WTC11 (cell line): ENCODE data around the gene PCDHGA1. TPM values are rescaled to one million over a fixed set of nuclear protein-coding genes. Genes with fewer than 3 reads are reported as not detected.
A peak's percentile ranks its signal among the peaks of the same experiment; 100 is the strongest.

Source experiments
- ATAC-seq: fragments of 200-7000 bp; cut with Tn5 transposase; 2 replicates; pipeline ENCODE4 v1.10.0; 2021; ENCODE audit warnings: mild to moderate bottlenecking, moderate library complexity
- CTCF ChIA-PET: fragments of 300-600 bp; sonication (Branson Sonifier 250); formaldehyde crosslinking; loops from one replicate; lab custom pipeline; 2021; ENCODE audit warnings: antibody characterized with exemption; lab: Charles Lee
- POLR2A ChIA-PET: fragments of 350-600 bp; sonication (Branson Sonifier 250); formaldehyde crosslinking; loops from one replicate; lab custom pipeline; 2021; ENCODE audit warnings: antibody characterized with exemption; lab: Charles Lee
- DNase-seq: peaks from one replicate; pipeline ENCODE4 v3.0.0; 2021; ENCODE audit warnings: low spot score
- H3K27ac Mint-ChIP-seq: 2 replicates; pipeline ENCODE4 v1.8.0; 2021; ENCODE audit warnings: mixed read lengths
- H3K27me3 Mint-ChIP-seq: 2 replicates; pipeline ENCODE4 v1.8.0; 2021; ENCODE audit warnings: low read depth, mild to moderate bottlenecking, moderate library complexity, mixed read lengths
- H3K36me3 Mint-ChIP-seq: 2 replicates; pipeline ENCODE4 v1.8.0; 2021; ENCODE audit warnings: mixed read lengths
- H3K4me1 Mint-ChIP-seq: 2 replicates; pipeline ENCODE4 v1.8.0; 2022; ENCODE audit warnings: mixed read lengths
- H3K4me3 Mint-ChIP-seq: 2 replicates; pipeline ENCODE4 v1.8.0; 2021; ENCODE audit warnings: mild to moderate bottlenecking, moderate library complexity, mixed read lengths
- H3K9me3 Mint-ChIP-seq: 2 replicates; pipeline ENCODE4 v1.8.0; 2021; ENCODE audit warnings: mixed read lengths
- AR ChIP-seq: fragments of 250-450 bp; sonication (Bioruptor Pico); IDR thresholded peaks from 2 replicates; pipeline ENCODE4 v1.9.0; 2021; ENCODE audit warnings: mild to moderate bottlenecking
- ARID4B ChIP-seq: sonication (generic); formaldehyde crosslinking; IDR thresholded peaks from 2 replicates; pipeline ENCODE4 v1.8.0; 2023; ENCODE audit warnings: missing genetic modification reagents, mild to moderate bottlenecking, borderline replicate concordance
- ATF3 ChIP-seq: sonication (generic); formaldehyde crosslinking; conservative IDR thresholded peaks from 2 replicates; pipeline ENCODE4 v1.8.1; 2022; ENCODE audit warnings: mild to moderate bottlenecking, missing genetic modification reagents
- E2F5 ChIP-seq: sonication (generic); formaldehyde crosslinking; IDR thresholded peaks from 2 replicates; pipeline ENCODE4 v1.8.1; 2022; ENCODE audit warnings: mild to moderate bottlenecking, moderate library complexity, missing genetic modification reagents
- ETV6 ChIP-seq: sonication (generic); formaldehyde crosslinking; IDR thresholded peaks from 2 replicates; pipeline ENCODE4 v1.8.1; 2022; ENCODE audit warnings: mild to moderate bottlenecking, missing genetic modification reagents
- FOXJ3 ChIP-seq: sonication (generic); formaldehyde crosslinking; IDR thresholded peaks from 2 replicates; pipeline ENCODE4 v1.9.0; 2021; ENCODE audit warnings: missing genetic modification reagents, mild to moderate bottlenecking, borderline replicate concordance
- JAZF1 ChIP-seq: fragments of 250-450 bp; sonication (Bioruptor Pico); IDR thresholded peaks from 2 replicates; pipeline ENCODE4 v1.9.0; 2021; ENCODE audit warnings: moderate library complexity, mild to moderate bottlenecking, inconsistent platforms
- JUN ChIP-seq: sonication (generic); formaldehyde crosslinking; IDR thresholded peaks from 2 replicates; pipeline ENCODE4 v1.8.0; 2023; ENCODE audit warnings: mild to moderate bottlenecking, missing genetic modification reagents
- NFE2L1 ChIP-seq: sonication (generic); formaldehyde crosslinking; IDR thresholded peaks from 2 replicates; pipeline ENCODE4 v1.8.1; 2023; ENCODE audit warnings: missing genetic modification reagents
- NR1H2 ChIP-seq: sonication (generic); formaldehyde crosslinking; IDR thresholded peaks from 2 replicates; pipeline ENCODE4 v1.9.0; 2021; ENCODE audit warnings: mild to moderate bottlenecking, moderate library complexity, missing genetic modification reagents
- PRRX2 ChIP-seq: fragments of 250-450 bp; sonication (Bioruptor Pico); IDR thresholded peaks from 2 replicates; pipeline ENCODE4 v1.8.0; 2021; ENCODE audit warnings: mild to moderate bottlenecking
- SOX15 ChIP-seq: fragments of 250-450 bp; sonication (Bioruptor Pico); IDR thresholded peaks from 2 replicates; pipeline ENCODE4 v1.9.0; 2021; ENCODE audit warnings: mild to moderate bottlenecking
- SP1 ChIP-seq: sonication (generic); formaldehyde crosslinking; conservative IDR thresholded peaks from 2 replicates; pipeline ENCODE4 v1.8.1; 2022; ENCODE audit warnings: missing genetic modification reagents
- TEAD4 ChIP-seq: sonication (generic); formaldehyde crosslinking; IDR thresholded peaks from 2 replicates; pipeline ENCODE4 v1.8.0; 2022; ENCODE audit warnings: mild to moderate bottlenecking, missing genetic modification reagents
- USF1 ChIP-seq: sonication (generic); formaldehyde crosslinking; IDR thresholded peaks from 2 replicates; pipeline ENCODE4 v1.8.0; 2022; ENCODE audit warnings: mild to moderate bottlenecking, missing genetic modification reagents
- ZMAT4 ChIP-seq: fragments of 250-450 bp; sonication (Bioruptor Pico); IDR thresholded peaks from 2 replicates; pipeline ENCODE4 v1.9.0; 2021; ENCODE audit warnings: mild to moderate bottlenecking
- total RNA-seq: library from RNA; stranded (reverse); gene quantifications from 3 replicates; pipeline ENCODE4 v1.2.3, GENCODE V29; 2021
- TF ChIP-seq, protein P1 (sequence below): fragments of 250-450 bp; sonication (Bioruptor Pico); IDR thresholded peaks from 2 replicates; pipeline ENCODE4 v1.8.0; 2021; ENCODE audit warnings: mild to moderate bottlenecking
- TF ChIP-seq, protein P2 (sequence below): fragments of 200-600 bp; IDR thresholded peaks from 2 replicates; pipeline ENCODE4 v1.8.0; 2022; ENCODE audit warnings: antibody characterized with exemption
- TF ChIP-seq, protein P3 (sequence below): sonication (generic); formaldehyde crosslinking; IDR thresholded peaks from 2 replicates; pipeline ENCODE4 v1.8.0; 2022; ENCODE audit warnings: mild to moderate bottlenecking, missing genetic modification reagents
- TF ChIP-seq, protein P4 (sequence below): sonication (generic); formaldehyde crosslinking; IDR thresholded peaks from 2 replicates; pipeline ENCODE4 v1.8.1; 2023; ENCODE audit warnings: mild to moderate bottlenecking, missing genetic modification reagents

Gene PCDHGA1
- total RNA-seq, 1 experiment from 2014 or later: 1.5 TPM

DNA sequence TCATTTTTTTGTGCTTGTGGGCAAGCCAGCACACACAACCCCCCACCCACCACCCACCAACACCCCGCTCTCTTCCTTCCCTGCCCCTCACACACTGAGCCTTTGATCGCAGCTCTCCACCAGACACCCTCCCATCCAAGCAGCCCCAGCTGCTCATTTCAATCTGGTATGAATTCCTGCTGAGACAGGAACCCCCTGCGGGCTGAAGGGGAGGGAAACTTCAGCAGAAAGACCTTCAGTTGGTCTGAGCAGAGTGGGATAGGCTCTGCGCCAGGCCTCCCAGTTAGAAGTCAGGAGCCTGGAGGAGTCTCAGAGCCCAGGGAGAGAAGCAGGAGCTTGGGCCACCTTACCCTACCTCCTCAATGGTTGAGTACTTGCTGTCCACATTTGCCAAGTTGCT, 165.7 kb downstream of the PCDHGA1 start (continued):
- no peak for TF ChIP-seq ZMAT4 (CRISPR knock-in tag)
- TF ChIP-seq, protein P1, sequence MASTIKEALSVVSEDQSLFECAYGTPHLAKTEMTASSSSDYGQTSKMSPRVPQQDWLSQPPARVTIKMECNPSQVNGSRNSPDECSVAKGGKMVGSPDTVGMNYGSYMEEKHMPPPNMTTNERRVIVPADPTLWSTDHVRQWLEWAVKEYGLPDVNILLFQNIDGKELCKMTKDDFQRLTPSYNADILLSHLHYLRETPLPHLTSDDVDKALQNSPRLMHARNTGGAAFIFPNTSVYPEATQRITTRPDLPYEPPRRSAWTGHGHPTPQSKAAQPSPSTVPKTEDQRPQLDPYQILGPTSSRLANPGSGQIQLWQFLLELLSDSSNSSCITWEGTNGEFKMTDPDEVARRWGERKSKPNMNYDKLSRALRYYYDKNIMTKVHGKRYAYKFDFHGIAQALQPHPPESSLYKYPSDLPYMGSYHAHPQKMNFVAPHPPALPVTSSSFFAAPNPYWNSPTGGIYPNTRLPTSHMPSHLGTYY (CRISPR knock-in tag): no peak
- TF ChIP-seq PRRX2 (CRISPR knock-in tag): no peak
- no peak for TF ChIP-seq ETV6 (CRISPR knock-in tag)
- TF ChIP-seq, protein P2, sequence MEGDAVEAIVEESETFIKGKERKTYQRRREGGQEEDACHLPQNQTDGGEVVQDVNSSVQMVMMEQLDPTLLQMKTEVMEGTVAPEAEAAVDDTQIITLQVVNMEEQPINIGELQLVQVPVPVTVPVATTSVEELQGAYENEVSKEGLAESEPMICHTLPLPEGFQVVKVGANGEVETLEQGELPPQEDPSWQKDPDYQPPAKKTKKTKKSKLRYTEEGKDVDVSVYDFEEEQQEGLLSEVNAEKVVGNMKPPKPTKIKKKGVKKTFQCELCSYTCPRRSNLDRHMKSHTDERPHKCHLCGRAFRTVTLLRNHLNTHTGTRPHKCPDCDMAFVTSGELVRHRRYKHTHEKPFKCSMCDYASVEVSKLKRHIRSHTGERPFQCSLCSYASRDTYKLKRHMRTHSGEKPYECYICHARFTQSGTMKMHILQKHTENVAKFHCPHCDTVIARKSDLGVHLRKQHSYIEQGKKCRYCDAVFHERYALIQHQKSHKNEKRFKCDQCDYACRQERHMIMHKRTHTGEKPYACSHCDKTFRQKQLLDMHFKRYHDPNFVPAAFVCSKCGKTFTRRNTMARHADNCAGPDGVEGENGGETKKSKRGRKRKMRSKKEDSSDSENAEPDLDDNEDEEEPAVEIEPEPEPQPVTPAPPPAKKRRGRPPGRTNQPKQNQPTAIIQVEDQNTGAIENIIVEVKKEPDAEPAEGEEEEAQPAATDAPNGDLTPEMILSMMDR: no peak
- TF ChIP-seq AR (CRISPR knock-in tag): no peak
- TF ChIP-seq, protein P3, sequence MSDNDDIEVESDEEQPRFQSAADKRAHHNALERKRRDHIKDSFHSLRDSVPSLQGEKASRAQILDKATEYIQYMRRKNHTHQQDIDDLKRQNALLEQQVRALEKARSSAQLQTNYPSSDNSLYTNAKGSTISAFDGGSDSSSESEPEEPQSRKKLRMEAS (CRISPR knock-in tag): no peak
- no peak for TF ChIP-seq FOXJ3 (CRISPR knock-in tag)
- no peak for TF ChIP-seq ATF3 (CRISPR knock-in tag)
- TF ChIP-seq SP1: 0 out of 2 replicates have a peak, but pooled peaks have one; percentile 52
- TF ChIP-seq, protein P4, sequence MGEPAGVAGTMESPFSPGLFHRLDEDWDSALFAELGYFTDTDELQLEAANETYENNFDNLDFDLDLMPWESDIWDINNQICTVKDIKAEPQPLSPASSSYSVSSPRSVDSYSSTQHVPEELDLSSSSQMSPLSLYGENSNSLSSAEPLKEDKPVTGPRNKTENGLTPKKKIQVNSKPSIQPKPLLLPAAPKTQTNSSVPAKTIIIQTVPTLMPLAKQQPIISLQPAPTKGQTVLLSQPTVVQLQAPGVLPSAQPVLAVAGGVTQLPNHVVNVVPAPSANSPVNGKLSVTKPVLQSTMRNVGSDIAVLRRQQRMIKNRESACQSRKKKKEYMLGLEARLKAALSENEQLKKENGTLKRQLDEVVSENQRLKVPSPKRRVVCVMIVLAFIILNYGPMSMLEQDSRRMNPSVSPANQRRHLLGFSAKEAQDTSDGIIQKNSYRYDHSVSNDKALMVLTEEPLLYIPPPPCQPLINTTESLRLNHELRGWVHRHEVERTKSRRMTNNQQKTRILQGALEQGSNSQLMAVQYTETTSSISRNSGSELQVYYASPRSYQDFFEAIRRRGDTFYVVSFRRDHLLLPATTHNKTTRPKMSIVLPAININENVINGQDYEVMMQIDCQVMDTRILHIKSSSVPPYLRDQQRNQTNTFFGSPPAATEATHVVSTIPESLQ: no peak

- no peaks in the 10 kb centered on the region for H3K9me3 Mint-ChIP-seq
- CTCF ChIA-PET: interaction anchor here (0.8 to 2.6 kb wide), 8 partner anchors 12 to 163 kb away, joined by 3 to 9 read pairs (median 4); partner anchors contain the start of genes PCDHGA2, PCDHGB4, PCDHGB6 and PCDHGB7
- DNase-seq: no peak
- no peak overlapping the region for H3K4me3 Mint-ChIP-seq
- peak overlapping the region; percentile 31; the same call in 1 of the 2 replicates for H3K27ac Mint-ChIP-seq
- H3K4me1 Mint-ChIP-seq: peaks cover 14% of the 10 kb centered on the region
- H3K27me3 Mint-ChIP-seq: no peaks in the 10 kb centered on the region
- POLR2A ChIA-PET: no interaction called here
- ATAC-seq: peak; percentile 32
- peaks cover 17% of the 10 kb centered on the region for H3K36me3 Mint-ChIP-seq
- TF ChIP-seq FOXJ3 (CRISPR knock-in tag) (no peak), NFE2L1 (CRISPR knock-in tag) (no peak), JAZF1 (CRISPR knock-in tag) (no peak), JUN (CRISPR knock-in tag) (no peak), SOX15 (no peak), TEAD4 (CRISPR knock-in tag) (no peak), E2F5 (CRISPR knock-in tag) (no peak), NR1H2 (CRISPR knock-in tag) (no peak), USF1 (CRISPR knock-in tag) (no peak), ARID4B (CRISPR knock-in tag) (no peak)
- TF ChIP-seq, protein P3 (CRISPR knock-in tag): no peak
These were observed 171.4 kb downstream of the PCDHGA1 start for GRCh38 chr5:141501761-141502160.
